ENCODE data around the gene PDE12. TPM values are rescaled to one million over a fixed set of nuclear protein-coding genes. Genes with fewer than 3 reads are reported as not detected.
"Not testable (repeated sequence)": the region's sequence is repeated elsewhere in the genome, so short reads cannot be mapped to it uniquely, and the experiment has no call there.

PDE12 gene
- polyA plus RNA-seq, 6 donors from 2014 or later = 9.5 to 16.1 (median 12.5) TPM

GRCh38 chr3:57597127-57597923 is 41.3 kb downstream of the PDE12 start, which contains the start of gene ARF4:
Gene ARF4 (minus strand): TSS chr3:57597344. CDS start chr3:57597140, 204 bp downstream.
- no peaks in the 10 kb centered on the region for H3K27me3 Mint-ChIP-seq
- peak; percentile 100 for DNase-seq
- H3K4me3 Mint-ChIP-seq = peak within 1 kb of the TSS; percentile 90 to 99 (median 98)
- peak within 1 kb of the TSS; percentile 100 for H3K27ac Mint-ChIP-seq
- H3K4me1 Mint-ChIP-seq = peaks cover 23 to 54% (median 49%) of the 10 kb centered on the region in 3 donors
- ATAC-seq (ENCODE audit: low read depth in 2 of 2) = peak; percentile 83 to 84
- H3K36me3 Mint-ChIP-seq = peaks cover 6 to 11% of the 10 kb centered on the region in 2 donors
- H3K9me3 Mint-ChIP-seq = no peaks in the 10 kb centered on the region

GRCh38 chr3:57598765-57599360 is 42.8 kb downstream of the PDE12 start:
- H3K27ac Mint-ChIP-seq = peak overlapping the region; percentile 100
- DNase-seq (no peak), ATAC-seq (ENCODE audit: low read depth in 2 of 2) (no peak)
- no peaks in the 10 kb centered on the region for H3K27me3 Mint-ChIP-seq
- H3K4me3 Mint-ChIP-seq = peak overlapping the region; percentile 90 to 99 (median 98)
- peaks cover 8 to 11% of the 10 kb centered on the region in 2 donors for H3K36me3 Mint-ChIP-seq
- H3K9me3 Mint-ChIP-seq = no peaks in the 10 kb centered on the region
- peaks cover 20 to 46% (median 42%) of the 10 kb centered on the region in 3 donors for H3K4me1 Mint-ChIP-seq

GRCh38 chr3:57600195-57600594 is 44.1 kb downstream of the PDE12 start:
- DNase-seq (no peak), ATAC-seq (ENCODE audit: low read depth in 2 of 2) (no peak)
- peak overlapping the region in 1 of 8 donors; percentile 51 for H3K4me3 Mint-ChIP-seq
- H3K27me3 Mint-ChIP-seq = no peaks in the 10 kb centered on the region
- peak overlapping the region in 4 of 6 donors; percentile 37 to 100 (median 82) for H3K27ac Mint-ChIP-seq
- peaks cover 0 to 3% (median 1%) of the 10 kb centered on the region in 7 donors for H3K9me3 Mint-ChIP-seq
- peaks cover 14 to 33% (median 32%) of the 10 kb centered on the region in 3 donors for H3K4me1 Mint-ChIP-seq
- peaks cover 5 to 13% of the 10 kb centered on the region in 2 donors for H3K36me3 Mint-ChIP-seq

- peaks cover 17 to 39% of the 10 kb centered on the region in 2 donors for H3K36me3 Mint-ChIP-seq
- DNase-seq (no peak), ATAC-seq (ENCODE audit: low read depth in 2 of 2) (no peak)
- H3K4me1 Mint-ChIP-seq = no peaks in the 10 kb centered on the region
- no peak overlapping the region for H3K4me3 Mint-ChIP-seq
- H3K9me3 Mint-ChIP-seq = peaks cover 0 to 24% (median 18%) of the 10 kb centered on the region in 7 donors
- H3K27me3 Mint-ChIP-seq = no peaks in the 10 kb centered on the region
- peak overlapping the region in 2 of 6 donors; percentile 63 to 72 for H3K27ac Mint-ChIP-seq
Observed at GRCh38 chr3:57604971-57605370, 48.9 kb downstream of the PDE12 start.

GRCh38 chr3:57605683-57606082 is 49.6 kb downstream of the PDE12 start:
- H3K27ac Mint-ChIP-seq = no peak overlapping the region
- ATAC-seq (ENCODE audit: low read depth in 2 of 2) = no peak
- H3K36me3 Mint-ChIP-seq = peaks cover 17 to 39% of the 10 kb centered on the region in 2 donors
- peaks cover under 1 to 27% (median 18%) of the 10 kb centered on the region in 7 donors for H3K9me3 Mint-ChIP-seq
- H3K27me3 Mint-ChIP-seq = no peaks in the 10 kb centered on the region
- DNase-seq = no peak
- no peaks in the 10 kb centered on the region for H3K4me1 Mint-ChIP-seq
- no peak overlapping the region for H3K4me3 Mint-ChIP-seq

- H3K4me1 Mint-ChIP-seq; H3K4me3 Mint-ChIP-seq; DNase-seq; ATAC-seq (ENCODE audit: low read depth in 2 of 2); H3K27me3 Mint-ChIP-seq: not testable (repeated sequence)
- H3K27ac Mint-ChIP-seq = peak overlapping the region in 1 of 6 donors; percentile 22
- peaks cover 3 to 19% (median 16%) of the 10 kb centered on the region in 7 donors for H3K9me3 Mint-ChIP-seq
- H3K36me3 Mint-ChIP-seq = peaks cover 6 to 16% of the 10 kb centered on the region in 2 donors
Observed at GRCh38 chr3:57611870-57612269, 55.8 kb downstream of the PDE12 start.

- Mint-ChIP-seq H3K27ac (no peak overlapping the region), H3K9me3 (peaks cover 0 to 4% (median 0%) of the 10 kb centered on the region in 7 donors), H3K36me3 (no peaks in the 10 kb centered on the region), H3K27me3 (no peaks in the 10 kb centered on the region), H3K4me1 (peaks cover 0 to 5% (median 0%) of the 10 kb centered on the region in 3 donors), H3K4me3 (no peak overlapping the region)
- ATAC-seq (ENCODE audit: low read depth in 2 of 2) (no peak), DNase-seq (no peak)
Observed at GRCh38 chr3:57616233-57616632, 60.2 kb downstream of the PDE12 start.

Other genes starting within 250 kb of the PDE12 start
- under 1 TPM in 2 of 6 donors, not detected in 4; 0.11 to 0.71 TPM for gene DNAH12, start 11.9 kb upstream of the PDE12 start, polyA plus RNA-seq (ENCODE audit: low read depth in 6 of 6)
- 100 to 1,000 TPM; 106 to 153 (median 133) TPM for gene ARF4, start 41.1 kb downstream of the PDE12 start, polyA plus RNA-seq (ENCODE audit: low read depth in 6 of 6)
- 10 to 100 TPM; 15.2 to 31.6 (median 27.1) TPM for gene DENND6A, start 136.8 kb downstream of the PDE12 start, polyA plus RNA-seq (ENCODE audit: low read depth in 6 of 6)
- 10 to 100 TPM; 13.2 to 26.2 (median 16.8) TPM for gene SLMAP, start 200.0 kb downstream of the PDE12 start, polyA plus RNA-seq (ENCODE audit: low read depth in 6 of 6)

Data from naive B cell (primary cell).